Thyroid gland (tissue), 4 donors: ENCODE data around the gene CC2D2B. TPM values are rescaled to one million over a fixed set of nuclear protein-coding genes. Genes with fewer than 3 reads are reported as not detected.

ENCODE experiments used
- DNase-seq, 2 donors: peaks; one replicate each; pipeline ENCODE4 v3.0.0-alpha.2; 2019
- H3K27ac ChIP-seq, 3 donors: fragments of 200-600 bp; sonication (generic); 1 replicate in 2 of 3; 2 replicates in 1 of 3; pipeline ENCODE4 v1.5.1; 2016 to 2019; ENCODE audit warnings: mild to moderate bottlenecking in 1 of 3, moderate library complexity in 1 of 3
- H3K27me3 ChIP-seq: fragments of 200-600 bp; sonication (generic); one replicate; pipeline ENCODE4 v1.5.1; 2019
- H3K36me3 ChIP-seq, 2 donors: fragments of 200-600 bp; sonication (generic); one replicate each; pipeline ENCODE4 v1.5.1; 2016 to 2019
- H3K4me1 ChIP-seq, 2 donors: fragments of 200-600 bp; sonication (generic); one replicate each; pipeline ENCODE4 v1.5.1; 2017 to 2019
- H3K4me3 ChIP-seq, 3 donors: fragments of 200-600 bp; sonication (generic); replicated peaks in 1 of 3; 1 replicate in 2 of 3; 2 replicates in 1 of 3; pipeline ENCODE4 v1.5.1; 2016; ENCODE audit warnings: mild to moderate bottlenecking in 1 of 3
- H3K9me3 ChIP-seq: fragments of 200-600 bp; sonication (generic); one replicate; pipeline ENCODE4 v1.5.1; 2017
- POLR2A ChIP-seq, 2 donors: fragments of 450-650 bp; IDR thresholded peaks; one replicate each; pipeline ENCODE4 v1.6.1; 2017; ENCODE audit warnings: antibody characterized with exemption in 2 of 2, mild to moderate bottlenecking in 2 of 2, moderate library complexity in 1 of 2
- WGBS, 2 donors: methylation state at CpG; one replicate each; pipeline ENCODE4 v1.1.5; 2017; 5-methylcytosine and 5-hydroxymethylcytosine counted together
- intact Hi-C: fragments of 100-400 bp; cut with DNase I; formaldehyde crosslinking; loops from one replicate; pipeline ENCODE4 v1.15.1; 2023
- microRNA-seq: library from miRNA; unstranded; fragments of <30 nt; microRNA quantifications from one replicate; pipeline ENCODE4, GENCODE V29; 2016
- small RNA-seq: library from RNA; depleted of rRNA; stranded (forward); fragments of <200 nt; gene quantifications from one replicate; pipeline ENCODE3, GENCODE V24; 2016
- total RNA-seq, 4 donors: library from RNA; depleted of rRNA; stranded (reverse); fragments of >200 nt; gene quantifications; one replicate each; pipeline ENCODE4 v1.2.3, GENCODE V29; 2016
- TF ChIP-seq, protein P1 (sequence below), 6 experiments: fragments of 200-600 bp in 3 of 6; fragments of 450-650 bp in 3 of 6; sonication (generic) in 3 of 6; IDR thresholded peaks; one replicate each; pipeline ENCODE4 v1.5.1; 2016 to 2019; ENCODE audit warnings: antibody characterized with exemption in 6 of 6, mild to moderate bottlenecking in 2 of 6, inconsistent platforms in 1 of 6, moderate library complexity in 1 of 6

The CC2D2B gene
- total RNA-seq, 4 donors from 2014 or later, result 1.2 to 2.3 (median 2.1) TPM

DNA sequence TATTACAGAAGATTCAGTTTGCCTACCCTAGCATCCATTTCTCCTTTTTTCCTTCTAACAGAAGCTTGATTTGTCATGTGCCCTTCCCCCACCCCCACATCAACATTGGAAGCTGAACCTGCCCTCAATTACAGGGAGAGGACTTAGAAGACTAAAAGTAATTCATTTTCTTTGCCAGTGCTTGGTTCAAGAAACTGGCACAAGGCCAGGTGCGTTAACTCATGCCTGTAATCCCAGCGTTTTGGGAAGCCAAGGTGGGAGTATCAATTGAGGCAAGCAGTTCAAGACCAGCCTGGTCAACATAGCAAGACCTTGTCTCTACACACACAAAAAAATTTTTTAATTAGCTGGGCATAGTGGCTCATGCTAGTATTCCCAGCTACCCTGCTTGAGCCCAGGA, 168.2 kb downstream of the CC2D2B start:
- no peak overlapping the region for H3K4me3 ChIP-seq
- WGBS, 2 donors, result 19 to 29% methylated on average over 2 of the region's 2 CpGs
- DNase-seq, result no peak
- H3K9me3 ChIP-seq, result no peaks in the 10 kb centered on the region
- H3K27ac ChIP-seq, result no peak overlapping the region
- no peaks in the 10 kb centered on the region for H3K4me1 ChIP-seq
- H3K36me3 ChIP-seq, result no peaks in the 10 kb centered on the region
- TF ChIP-seq, protein P1, sequence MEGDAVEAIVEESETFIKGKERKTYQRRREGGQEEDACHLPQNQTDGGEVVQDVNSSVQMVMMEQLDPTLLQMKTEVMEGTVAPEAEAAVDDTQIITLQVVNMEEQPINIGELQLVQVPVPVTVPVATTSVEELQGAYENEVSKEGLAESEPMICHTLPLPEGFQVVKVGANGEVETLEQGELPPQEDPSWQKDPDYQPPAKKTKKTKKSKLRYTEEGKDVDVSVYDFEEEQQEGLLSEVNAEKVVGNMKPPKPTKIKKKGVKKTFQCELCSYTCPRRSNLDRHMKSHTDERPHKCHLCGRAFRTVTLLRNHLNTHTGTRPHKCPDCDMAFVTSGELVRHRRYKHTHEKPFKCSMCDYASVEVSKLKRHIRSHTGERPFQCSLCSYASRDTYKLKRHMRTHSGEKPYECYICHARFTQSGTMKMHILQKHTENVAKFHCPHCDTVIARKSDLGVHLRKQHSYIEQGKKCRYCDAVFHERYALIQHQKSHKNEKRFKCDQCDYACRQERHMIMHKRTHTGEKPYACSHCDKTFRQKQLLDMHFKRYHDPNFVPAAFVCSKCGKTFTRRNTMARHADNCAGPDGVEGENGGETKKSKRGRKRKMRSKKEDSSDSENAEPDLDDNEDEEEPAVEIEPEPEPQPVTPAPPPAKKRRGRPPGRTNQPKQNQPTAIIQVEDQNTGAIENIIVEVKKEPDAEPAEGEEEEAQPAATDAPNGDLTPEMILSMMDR (IDR thresholded peaks at IDR 0.05), result no peak
- TF ChIP-seq POLR2A (IDR thresholded peaks at IDR 0.05), result no peak
- intact Hi-C loops, result no loop called here
- no peaks in the 10 kb centered on the region for H3K27me3 ChIP-seq

DNA sequence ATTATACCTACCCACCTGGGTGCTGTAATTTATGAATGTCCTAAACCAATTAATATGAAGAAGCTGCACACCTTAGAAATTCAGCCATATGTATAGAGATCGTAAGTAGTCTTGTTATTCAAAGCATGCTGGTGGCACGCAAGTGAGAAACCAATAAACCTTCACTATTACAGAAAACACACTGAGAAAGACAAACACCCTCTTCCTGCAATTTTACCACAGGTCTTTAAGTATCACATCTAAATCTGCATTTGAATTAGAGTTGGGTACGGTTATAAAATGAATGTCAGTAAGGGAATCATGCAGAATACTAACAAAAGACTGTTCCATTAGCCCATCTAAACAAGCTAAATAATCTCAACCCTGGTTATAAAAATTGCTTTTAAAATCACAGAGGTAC, 169.4 kb downstream of the CC2D2B start:
- Histone ChIP-seq H3K27ac (no peak overlapping the region), H3K36me3 (no peaks in the 10 kb centered on the region), H3K4me3 (no peak overlapping the region), H3K9me3 (no peaks in the 10 kb centered on the region), H3K4me1 (no peaks in the 10 kb centered on the region), H3K27me3 (no peaks in the 10 kb centered on the region)
- no peak for TF ChIP-seq POLR2A (IDR thresholded peaks at IDR 0.05)
- TF ChIP-seq, protein P1 (IDR thresholded peaks at IDR 0.05), result no peak
- intact Hi-C loops, result no loop called here
- no peak for DNase-seq
- WGBS, 2 donors, result 97 to 99% methylated on average over 3 of the region's 3 CpGs

DNA sequence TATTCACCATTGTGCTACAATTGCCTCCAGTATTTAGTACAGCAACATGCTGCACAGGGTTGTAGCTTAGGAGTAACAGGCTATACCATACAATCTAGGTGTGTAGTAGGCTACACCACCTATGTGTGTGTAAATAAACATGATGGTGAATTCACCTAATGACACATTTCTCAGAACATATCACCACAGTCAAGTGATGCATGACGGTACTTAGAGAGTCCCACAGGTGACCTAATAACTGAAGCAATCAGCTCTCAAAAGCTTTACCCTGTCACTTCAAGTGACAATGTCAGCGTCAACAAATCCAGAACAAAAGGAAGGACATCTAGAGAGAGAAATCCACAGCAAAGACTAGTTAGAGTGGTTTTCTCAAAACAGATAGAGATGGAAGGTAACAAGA, 174.4 kb downstream of the CC2D2B start:
- H3K4me1 ChIP-seq, result no peaks in the 10 kb centered on the region
- intact Hi-C loops, result no loop called here
- no peaks in the 10 kb centered on the region for H3K27me3 ChIP-seq
- H3K9me3 ChIP-seq, result no peaks in the 10 kb centered on the region
- no peaks in the 10 kb centered on the region for H3K36me3 ChIP-seq
- H3K27ac ChIP-seq, result no peak overlapping the region
- no peak for DNase-seq
- 87 to 90% methylated on average over 2 of the region's 2 CpGs for WGBS, 2 donors
- H3K4me3 ChIP-seq, result no peak overlapping the region
- no peak for TF ChIP-seq POLR2A (IDR thresholded peaks at IDR 0.05)
- TF ChIP-seq, protein P1 (IDR thresholded peaks at IDR 0.05), result no peak

Small RNAs within 50 kb of the gene (microRNA-seq; reads per million reads assigned to microRNA genes)
- gene MIR3157, result 8.4 reads per million, percentile 22 among the genes with 10 or more reads in this experiment

Small RNAs within 50 kb of the gene (small RNA-seq; reads per million reads assigned to genes)
- not detected for gene MIR3157

Other genes starting within 250 kb of the CC2D2B start
- 10 to 100 TPM; 37.5 to 62.1 (median 51.8) TPM for gene TCTN3, start 214.0 kb upstream of the CC2D2B start, total RNA-seq
- 10 to 100 TPM in 3 of 4 donors, 1 to 10 TPM in 1; 7.2 to 19.3 (median 13.4) TPM for gene ENTPD1, start 151.8 kb upstream of the CC2D2B start, total RNA-seq
- 10 to 100 TPM in 1 of 4 donors, 1 to 10 TPM in 3; 4.6 to 10.6 (median 5.8) TPM for gene CCNJ, start 135.6 kb downstream of the CC2D2B start, total RNA-seq
- gene ZNF518A, start 222.3 kb downstream of the CC2D2B start, total RNA-seq, result 10 to 100 TPM; 31.1 to 43.5 (median 35.5) TPM